ENCODE results near the gene PDIK1L.

PDIK1L gene

GRCh38 chr1:26111530-26112406, at the start of gene PDIK1L:
Gene PDIK1L (plus strand): TSS chr1:26111824. CDS start chr1:26114309, 2,485 bp downstream.
- peak; percentile 95 for DNase-seq

DNA sequence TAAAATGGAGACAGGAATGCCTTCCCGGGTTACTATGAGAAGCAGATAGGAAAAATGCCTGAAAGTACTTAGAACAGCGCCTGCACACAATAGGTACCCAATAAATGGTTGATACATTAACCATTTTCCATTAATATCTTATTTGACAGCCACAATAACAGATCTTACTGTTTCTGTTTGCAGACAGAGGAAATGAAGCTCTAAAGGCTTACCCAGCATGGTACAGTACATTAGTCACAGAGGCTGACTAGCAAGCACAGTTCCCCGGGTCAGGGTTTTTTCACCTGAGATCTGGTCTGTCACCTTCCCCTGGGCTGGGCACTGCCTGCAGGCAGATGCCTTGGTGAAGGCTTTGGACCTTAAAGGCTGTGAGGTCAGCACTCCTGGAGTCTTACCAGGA, 47.1 kb upstream of the PDIK1L start:
- DNase-seq = no peak

DNA sequence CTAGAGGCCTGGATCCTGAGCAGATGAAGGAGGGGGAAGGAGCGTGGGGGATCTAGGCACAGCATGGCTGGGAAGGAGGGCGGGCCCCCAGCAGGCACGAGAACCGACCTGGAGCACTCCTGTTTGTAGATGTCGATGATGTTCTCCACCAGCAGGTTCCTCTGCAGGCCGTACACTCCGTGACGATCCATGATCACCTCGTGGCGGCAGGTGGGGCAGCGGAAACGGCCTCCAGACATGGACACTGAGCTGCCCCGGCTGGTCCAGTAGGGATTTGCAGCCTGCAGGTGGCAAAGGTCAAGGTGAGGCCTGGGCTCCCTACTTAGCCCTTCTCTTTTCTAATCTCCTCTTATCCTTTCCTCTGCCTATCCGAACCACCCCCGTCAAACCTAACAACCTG, 45.5 kb upstream of the PDIK1L start:
- DNase-seq = no peak

DNA sequence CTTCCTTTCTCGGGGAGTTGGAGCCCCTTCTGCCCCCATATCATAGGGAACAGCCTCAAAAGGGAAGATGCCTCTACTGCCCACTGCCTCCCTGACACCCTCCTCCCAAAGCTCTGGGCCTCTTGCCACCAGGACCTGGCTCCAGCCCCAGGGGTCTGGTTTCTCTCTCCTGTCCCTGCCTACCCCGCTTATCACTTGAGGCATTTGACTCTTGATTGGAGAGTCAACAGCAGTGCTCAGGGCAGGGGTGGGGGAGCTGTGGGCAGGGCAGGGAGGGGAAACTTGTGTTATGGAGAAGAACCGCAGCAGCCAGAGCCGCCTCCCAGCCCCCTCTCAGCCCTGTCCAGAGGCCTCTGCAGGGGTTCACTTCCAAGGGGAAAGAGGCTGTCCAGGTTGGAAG, 44.8 kb upstream of the PDIK1L start:
- no peak for DNase-seq

DNA sequence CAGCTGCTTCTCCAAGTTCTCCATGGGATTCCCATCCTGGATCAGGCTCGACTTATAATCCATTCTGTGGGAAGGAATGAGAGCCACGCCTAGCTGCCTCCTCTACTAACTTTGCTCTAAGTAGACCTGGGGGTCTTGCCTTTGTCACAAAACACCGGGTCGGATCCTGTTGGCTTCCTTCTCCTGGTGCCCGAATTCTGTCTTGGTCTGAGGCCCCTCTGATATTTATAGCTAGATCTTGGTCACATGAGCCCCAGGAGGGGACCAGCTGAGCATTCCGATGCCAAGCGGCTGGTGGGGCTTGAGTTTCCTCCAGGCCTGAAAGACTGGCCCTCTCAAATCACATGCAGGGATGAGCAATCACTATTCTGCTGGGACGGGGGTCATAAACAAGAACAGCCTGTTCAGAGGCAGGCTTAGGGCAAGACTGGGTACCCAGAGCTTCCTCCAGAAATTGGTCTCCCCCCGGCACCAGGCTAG, 44.2 kb upstream of the PDIK1L start, which contains the start of gene TRIM63:
Gene TRIM63 (minus strand): TSS at position 199 of the 480 bp plus-strand sequence. CDS start 136 bp downstream, at position 63.
- DNase-seq = no peak

GRCh38 chr1:26069941-26070295, 41.7 kb upstream of the PDIK1L start:
- no peak for DNase-seq

GRCh38 chr1:26070296-26070962, 41.2 kb upstream of the PDIK1L start:
- no peak for DNase-seq

DNA sequence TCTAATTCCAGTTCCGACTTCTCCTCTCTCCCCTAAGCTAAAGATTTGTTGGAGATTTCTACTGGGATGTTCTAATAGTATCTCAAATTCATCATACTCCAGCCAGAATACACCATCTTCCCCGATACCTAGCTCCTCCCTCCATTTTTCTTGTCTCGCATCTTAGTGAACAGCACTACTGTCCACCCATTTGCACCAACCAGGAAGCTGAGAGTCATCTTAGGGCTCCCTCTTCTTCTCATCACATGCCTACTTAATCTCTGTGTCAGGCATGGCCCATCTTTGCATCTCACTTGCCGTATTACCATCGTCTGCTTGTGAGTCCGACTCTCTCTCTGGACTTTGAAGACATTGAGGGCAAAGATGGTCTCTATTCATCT, 40.7 kb upstream of the PDIK1L start:
- DNase-seq = no peak

DNA sequence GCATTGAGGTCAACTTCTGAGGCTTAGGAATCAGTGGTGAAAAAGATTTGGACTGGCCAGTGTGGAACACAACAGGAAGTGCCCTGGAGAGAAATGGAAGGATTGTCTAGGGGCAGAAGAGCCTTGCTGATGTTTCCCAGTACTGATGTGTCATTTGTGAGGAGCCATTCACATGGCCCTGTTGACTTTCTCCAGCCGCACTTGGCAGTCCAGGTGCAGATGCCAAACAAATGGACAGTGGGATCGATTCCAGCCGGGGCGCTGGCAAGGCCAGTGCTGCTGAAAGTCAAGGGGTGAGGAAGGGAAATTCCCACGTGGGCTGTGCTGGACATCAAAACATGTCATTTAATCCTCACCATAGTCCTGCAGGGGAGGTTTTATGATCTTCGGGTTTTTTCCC, 39.3 kb upstream of the PDIK1L start:
- no peak for DNase-seq

DNA sequence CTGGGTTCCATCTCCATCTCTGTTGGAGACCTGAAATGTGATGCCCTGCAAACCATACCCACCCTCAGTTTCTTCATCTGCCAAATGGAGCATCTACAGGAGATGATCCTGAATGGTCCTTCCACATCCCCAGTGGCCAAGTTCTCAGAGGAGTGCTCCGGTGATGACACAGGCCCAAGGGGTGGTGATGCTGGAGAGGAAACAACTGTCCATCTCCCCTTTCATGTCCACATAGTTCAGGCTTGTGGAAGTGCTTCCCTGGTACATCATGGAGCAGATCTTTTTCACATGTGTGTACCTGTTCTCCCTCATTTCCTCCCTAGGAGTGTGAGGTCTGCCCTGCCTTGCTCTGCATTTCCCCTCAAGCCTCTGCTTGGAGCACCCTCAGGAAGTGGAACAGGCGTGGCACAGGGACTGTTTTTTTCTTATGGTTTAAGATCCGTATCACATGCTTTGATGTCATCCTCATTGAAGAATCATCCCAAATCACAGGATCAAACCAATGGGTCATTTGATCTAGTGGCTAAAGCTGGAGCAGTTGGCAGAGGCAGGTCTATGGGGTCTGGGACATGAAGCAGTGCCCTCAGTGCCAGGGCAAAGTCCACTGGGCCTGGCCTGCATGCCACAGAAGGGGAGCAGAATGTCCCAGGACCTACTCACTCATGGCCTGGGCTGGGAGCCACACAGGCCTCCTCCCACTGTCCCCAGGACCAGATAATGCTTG, 36.0 kb upstream of the PDIK1L start:
- DNase-seq = no peak

- no peak for DNase-seq
Observed at GRCh38 chr1:26077524-26077923, 34.1 kb upstream of the PDIK1L start.

GRCh38 chr1:26078286-26079177, 33.1 kb upstream of the PDIK1L start:
- no peak for DNase-seq

DNA sequence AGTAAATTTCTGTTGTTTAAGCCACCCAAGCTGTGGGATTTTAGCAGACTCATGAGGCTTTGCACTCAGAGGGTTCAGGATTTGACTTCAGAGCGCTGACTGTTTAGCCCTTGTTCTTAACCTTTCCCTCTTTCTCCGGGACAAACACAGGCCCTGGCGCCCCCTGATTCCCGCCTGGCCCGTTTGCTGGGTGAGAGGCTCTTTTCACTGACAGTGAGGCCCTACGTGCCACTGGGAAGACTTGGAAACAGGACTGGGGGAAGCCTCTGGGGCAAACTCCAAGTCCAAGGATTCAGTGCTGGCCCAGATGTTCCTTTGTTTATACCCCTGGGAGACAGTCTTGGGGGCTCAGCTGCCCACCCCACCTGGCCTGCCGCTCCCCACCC, 32.5 kb upstream of the PDIK1L start:
- no peak for DNase-seq

DNA sequence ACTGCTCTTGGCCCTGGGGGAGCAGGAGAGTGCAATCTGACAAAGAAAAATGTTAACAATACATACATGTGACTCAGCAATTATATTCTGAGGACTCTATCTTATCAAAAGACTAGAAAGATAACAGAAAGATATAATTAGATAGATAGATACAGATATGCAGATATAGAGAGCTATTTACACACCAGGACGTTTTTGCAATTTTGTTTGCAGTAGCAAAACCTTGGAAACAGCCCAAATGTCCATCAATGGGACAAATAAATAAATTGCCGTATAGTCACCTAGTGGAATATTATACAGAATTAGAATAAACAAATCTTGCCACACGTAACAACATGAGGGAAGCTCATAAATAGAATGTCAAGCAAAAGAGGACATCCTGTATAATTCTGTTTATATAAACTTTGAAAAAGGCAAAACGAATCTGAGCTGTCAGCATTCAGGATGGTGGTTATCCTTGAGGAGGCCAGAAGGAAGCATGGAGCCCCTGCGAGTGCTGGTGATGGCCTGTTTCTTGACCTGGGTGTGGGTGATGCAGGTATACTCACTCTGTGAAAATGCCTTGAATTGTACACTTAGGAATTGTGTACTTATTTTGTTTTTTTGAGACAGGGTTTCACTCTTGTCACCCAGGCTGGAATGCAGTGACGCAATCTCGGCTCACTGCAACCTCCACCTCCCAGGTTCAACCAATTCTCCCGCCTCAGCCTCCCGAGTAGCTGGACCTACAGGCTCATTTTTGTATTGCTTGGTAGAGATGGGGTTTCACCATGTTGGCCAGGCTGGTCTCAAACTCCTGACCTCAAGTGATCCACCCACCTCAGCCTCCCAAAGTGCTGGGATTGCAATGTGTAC, 31.4 kb upstream of the PDIK1L start:
- DNase-seq = no peak

DNA sequence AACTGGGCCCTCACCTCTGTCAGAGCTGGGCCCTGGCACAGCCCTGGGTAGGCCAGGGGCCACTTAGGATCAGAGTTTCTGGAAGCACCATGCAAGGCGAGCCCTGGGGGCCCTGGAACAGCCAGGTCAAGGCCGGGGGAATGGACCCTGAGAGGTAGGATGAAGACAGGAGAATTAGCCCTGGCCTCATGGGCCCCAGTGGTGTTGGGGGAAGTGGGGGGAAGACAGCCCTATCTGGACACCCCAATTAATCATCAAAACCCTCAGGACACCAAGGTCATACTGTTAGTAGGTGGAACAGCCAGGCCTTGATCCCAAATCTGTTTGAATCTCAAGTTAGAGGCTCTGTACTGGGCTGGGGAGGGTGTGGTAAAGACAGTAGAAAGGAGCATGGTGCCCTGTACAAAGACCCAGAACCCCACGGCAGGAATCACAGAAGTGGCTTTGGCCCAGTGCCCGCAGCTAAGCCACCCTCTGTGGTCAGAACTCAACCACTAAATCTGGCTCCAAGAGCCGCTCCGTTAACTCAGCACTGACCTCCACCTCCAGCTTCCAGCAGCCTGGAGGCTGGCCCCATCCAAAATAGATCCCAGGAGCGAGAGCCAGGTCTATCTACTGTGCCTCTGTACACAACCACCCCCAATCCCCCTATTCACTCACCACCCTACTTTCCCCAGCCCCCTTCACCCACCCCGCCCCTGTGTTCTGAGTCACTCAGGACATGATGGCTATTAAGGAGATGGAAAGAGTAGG, 30.2 kb upstream of the PDIK1L start:
- DNase-seq = no peak

- DNase-seq = no peak
Observed at GRCh38 chr1:26082020-26082350, 29.6 kb upstream of the PDIK1L start.

DNA sequence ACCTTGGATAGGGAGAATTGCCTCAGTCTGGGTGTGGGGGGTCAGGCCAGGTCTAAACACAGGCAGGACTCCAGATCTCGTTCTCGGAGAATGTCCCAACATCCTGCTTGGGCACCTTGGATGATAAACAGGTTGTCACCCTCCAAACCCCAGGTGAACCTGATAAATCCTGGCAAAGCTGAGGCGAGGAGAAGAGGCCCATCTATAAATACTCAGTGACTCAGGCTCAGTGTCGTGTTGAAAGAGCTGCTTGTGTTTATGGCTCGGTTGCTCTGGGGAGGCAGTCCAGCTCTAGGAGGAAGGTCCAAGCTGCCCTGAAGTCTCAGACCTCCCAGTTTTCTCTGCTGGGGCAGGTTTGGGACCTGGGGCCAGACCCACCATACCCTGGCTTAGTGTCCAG, 28.4 kb upstream of the PDIK1L start:
- DNase-seq = no peak

DNA sequence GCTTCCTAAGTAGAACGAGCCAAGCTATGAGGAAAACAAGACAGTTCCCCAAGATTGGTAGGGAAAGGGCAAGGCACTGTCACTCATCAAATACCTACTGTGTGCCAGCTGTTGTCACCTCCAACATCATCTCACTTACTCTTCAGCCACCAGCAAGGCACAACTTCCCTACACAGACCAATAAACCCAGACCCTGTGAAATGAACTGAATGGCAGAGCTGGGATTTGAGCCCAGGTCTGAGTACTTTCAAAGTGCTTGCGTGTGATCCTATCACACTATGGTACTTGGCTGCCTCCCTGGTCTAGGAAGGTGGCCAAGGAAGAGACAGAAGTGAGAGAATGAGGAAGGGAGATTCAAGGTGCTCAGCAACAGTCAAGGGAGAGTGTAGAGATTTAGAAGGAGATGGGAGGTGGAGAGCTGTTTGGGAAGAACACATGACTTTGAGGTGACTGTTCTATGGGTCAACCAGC, 27.5 kb upstream of the PDIK1L start:
- no peak for DNase-seq

- DNase-seq = no peak
Observed at GRCh38 chr1:26084844-26085243, 26.8 kb upstream of the PDIK1L start.

DNA sequence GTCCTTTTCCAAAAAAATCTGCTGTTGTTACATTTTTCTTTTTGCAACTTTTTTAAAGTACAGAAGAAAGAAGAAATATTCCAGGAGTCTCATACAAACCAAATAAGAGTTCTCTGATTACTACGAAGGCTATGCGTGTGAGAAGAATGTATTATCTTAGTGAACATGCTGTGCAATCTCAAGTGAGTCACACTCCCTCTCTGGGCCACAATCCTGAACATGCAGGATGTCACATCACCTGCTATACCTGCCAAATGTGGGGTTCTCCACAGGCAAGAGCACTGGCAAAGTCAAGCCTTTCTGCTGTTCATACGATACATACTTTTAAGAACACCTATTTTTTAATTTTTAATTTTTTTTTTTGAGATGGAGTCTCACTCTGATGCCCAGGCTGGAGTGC, 22.5 kb upstream of the PDIK1L start:
- DNase-seq = no peak

DNA sequence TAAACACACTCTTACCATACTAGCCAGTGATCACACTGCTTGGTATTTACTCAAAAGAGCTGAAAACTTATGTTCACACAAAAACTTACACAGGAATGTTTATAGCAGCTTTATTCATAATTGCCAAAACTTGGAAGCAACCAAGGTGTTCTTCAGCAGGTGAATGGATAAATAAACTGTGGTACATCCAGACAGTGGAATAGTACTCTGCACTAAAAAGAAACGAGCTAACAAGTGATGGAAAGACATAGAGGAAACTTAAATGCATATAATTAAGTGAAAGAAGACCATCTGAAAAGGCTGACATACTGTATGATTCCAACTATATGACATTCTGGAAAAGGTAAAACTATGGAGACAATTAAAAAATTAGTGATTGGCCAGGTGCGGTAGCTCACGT, 20.7 kb upstream of the PDIK1L start:
- no peak for DNase-seq

All from stimulated activated CD4-positive, alpha-beta T cell treated with anti-CD3 and anti-CD28 coated beads, Interleukin-2, amount 100 ng/mL, for 24 hours (primary cell).